Measurements from ENCODE around the gene TLE3.

TLE3 gene

GRCh38 chr15:70051948-70052633 lies 45.6 kb downstream of the TLE3 start:
- no peak for TF ChIP-seq CTCF (IDR thresholded peaks at IDR 0.05; ENCODE audit: insufficient read depth, missing control alignments)
- FAIRE-seq, result no peak

DNA sequence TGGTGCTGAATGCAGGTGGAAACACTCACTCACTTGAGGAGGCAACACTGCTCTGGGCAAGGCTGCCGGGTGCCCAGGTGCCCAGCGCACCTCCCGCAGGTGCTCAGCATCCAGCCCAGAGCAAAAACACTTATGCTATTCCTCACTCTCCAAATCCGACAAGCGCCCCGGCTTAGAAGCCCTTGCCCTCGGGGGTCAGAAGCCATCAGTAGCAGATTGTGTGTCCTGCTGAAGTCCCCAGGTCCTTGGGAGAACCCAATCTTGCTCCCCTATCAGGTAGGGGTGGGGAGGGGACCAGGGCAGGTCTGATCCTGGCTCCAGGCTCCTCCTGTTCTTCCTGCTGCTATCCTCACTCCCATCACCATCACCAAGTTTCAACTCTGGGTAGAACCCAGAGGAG lies 46.7 kb downstream of the TLE3 start:
- no peak for DNase-seq (ENCODE audit: insufficient read length, low spot score)
- no peak for TF ChIP-seq CTCF (IDR thresholded peaks at IDR 0.05; ENCODE audit: insufficient read depth, missing control alignments)
- no peak for FAIRE-seq

More at GRCh38 chr15:70051948-70052633, 45.6 kb downstream of the TLE3 start:
- DNase-seq (ENCODE audit: insufficient read length, low spot score), result no peak

GRCh38 chr15:70050441-70050840 lies 47.3 kb downstream of the TLE3 start:
- FAIRE-seq (no peak), DNase-seq (ENCODE audit: insufficient read length, low spot score) (no peak)
- TF ChIP-seq CTCF (IDR thresholded peaks at IDR 0.05; ENCODE audit: insufficient read depth, missing control alignments), result no peak

GRCh38 chr15:70049701-70050301 lies 47.9 kb downstream of the TLE3 start:
- FAIRE-seq (no peak), DNase-seq (ENCODE audit: insufficient read length, low spot score) (no peak)
- no peak for TF ChIP-seq CTCF (IDR thresholded peaks at IDR 0.05; ENCODE audit: insufficient read depth, missing control alignments)

GRCh38 chr15:70048578-70049514 lies 48.9 kb downstream of the TLE3 start:
- FAIRE-seq (no peak), DNase-seq (ENCODE audit: insufficient read length, low spot score) (no peak)
- no peak for TF ChIP-seq CTCF (IDR thresholded peaks at IDR 0.05; ENCODE audit: insufficient read depth, missing control alignments)

- TF ChIP-seq CTCF (IDR thresholded peaks at IDR 0.05; ENCODE audit: insufficient read depth, missing control alignments), result no peak
- DNase-seq (ENCODE audit: insufficient read length, low spot score), result no peak
- no peak for FAIRE-seq
Observed at GRCh38 chr15:70048198-70048565, 49.5 kb downstream of the TLE3 start.
